WTC11 (cell line): ENCODE data around the gene BCAS1. TPM values are rescaled to one million over a fixed set of nuclear protein-coding genes. Genes with fewer than 3 reads are reported as not detected.

Experiments used
- ATAC-seq: fragments of 200-7000 bp; cut with Tn5 transposase; 2 replicates; pipeline ENCODE4 v1.10.0; 2021; ENCODE audit warnings: mild to moderate bottlenecking, moderate library complexity
- CTCF ChIA-PET: fragments of 300-600 bp; sonication (Branson Sonifier 250); formaldehyde crosslinking; loops from one replicate; lab custom pipeline; 2021; ENCODE audit warnings: antibody characterized with exemption; lab: Charles Lee
- POLR2A ChIA-PET: fragments of 350-600 bp; sonication (Branson Sonifier 250); formaldehyde crosslinking; loops from one replicate; lab custom pipeline; 2021; ENCODE audit warnings: antibody characterized with exemption; lab: Charles Lee
- DNase-seq: peaks from one replicate; pipeline ENCODE4 v3.0.0; 2021; ENCODE audit warnings: low spot score
- H3K27ac Mint-ChIP-seq: 2 replicates; pipeline ENCODE4 v1.8.0; 2021; ENCODE audit warnings: mixed read lengths
- H3K27me3 Mint-ChIP-seq: 2 replicates; pipeline ENCODE4 v1.8.0; 2021; ENCODE audit warnings: low read depth, mild to moderate bottlenecking, moderate library complexity, mixed read lengths
- H3K36me3 Mint-ChIP-seq: 2 replicates; pipeline ENCODE4 v1.8.0; 2021; ENCODE audit warnings: mixed read lengths
- H3K4me1 Mint-ChIP-seq: 2 replicates; pipeline ENCODE4 v1.8.0; 2022; ENCODE audit warnings: mixed read lengths
- H3K4me3 Mint-ChIP-seq: 2 replicates; pipeline ENCODE4 v1.8.0; 2021; ENCODE audit warnings: mild to moderate bottlenecking, moderate library complexity, mixed read lengths
- H3K9me3 Mint-ChIP-seq: 2 replicates; pipeline ENCODE4 v1.8.0; 2021; ENCODE audit warnings: mixed read lengths
- ATF1 ChIP-seq: sonication (generic); formaldehyde crosslinking; IDR thresholded peaks from 2 replicates; pipeline ENCODE4 v1.8.1; 2023; ENCODE audit warnings: mild to moderate bottlenecking, moderate library complexity, missing genetic modification reagents
- ATF3 ChIP-seq: sonication (generic); formaldehyde crosslinking; conservative IDR thresholded peaks from 2 replicates; pipeline ENCODE4 v1.8.1; 2022; ENCODE audit warnings: mild to moderate bottlenecking, missing genetic modification reagents
- CTCF ChIP-seq: fragments of 200-600 bp; IDR thresholded peaks from 2 replicates; pipeline ENCODE4 v1.8.0; 2022; ENCODE audit warnings: antibody characterized with exemption
- FOXK1 ChIP-seq: sonication (generic); formaldehyde crosslinking; IDR thresholded peaks from 2 replicates; pipeline ENCODE4 v1.8.0; 2022; ENCODE audit warnings: mild to moderate bottlenecking, moderate library complexity, missing genetic modification reagents
- FOXP4 ChIP-seq: sonication (generic); formaldehyde crosslinking; IDR thresholded peaks from 2 replicates; pipeline ENCODE4 v1.8.0; 2022; ENCODE audit warnings: mild to moderate bottlenecking, missing genetic modification reagents
- NR1H2 ChIP-seq: sonication (generic); formaldehyde crosslinking; IDR thresholded peaks from 2 replicates; pipeline ENCODE4 v1.9.0; 2021; ENCODE audit warnings: mild to moderate bottlenecking, moderate library complexity, missing genetic modification reagents
- SP1 ChIP-seq: sonication (generic); formaldehyde crosslinking; conservative IDR thresholded peaks from 2 replicates; pipeline ENCODE4 v1.8.1; 2022; ENCODE audit warnings: missing genetic modification reagents
- TP53 ChIP-seq: sonication (generic); formaldehyde crosslinking; IDR thresholded peaks from 2 replicates; pipeline ENCODE4 v1.8.1; 2023; ENCODE audit warnings: mild to moderate bottlenecking, missing genetic modification reagents
- USF1 ChIP-seq: sonication (generic); formaldehyde crosslinking; IDR thresholded peaks from 2 replicates; pipeline ENCODE4 v1.8.0; 2022; ENCODE audit warnings: mild to moderate bottlenecking, missing genetic modification reagents
- ZNF317 ChIP-seq: sonication (generic); formaldehyde crosslinking; IDR thresholded peaks from 2 replicates; pipeline ENCODE4 v1.8.1; 2023; ENCODE audit warnings: low read depth, mild to moderate bottlenecking, moderate library complexity, missing genetic modification reagents, borderline replicate concordance
- ZNF423 ChIP-seq: fragments of 250-450 bp; sonication (Bioruptor Pico); IDR thresholded peaks from 2 replicates; pipeline ENCODE4 v2.1.2; 2022; ENCODE audit warnings: mild to moderate bottlenecking, moderate library complexity
- ZSCAN18 ChIP-seq: fragments of 250-450 bp; sonication (Bioruptor Pico); IDR thresholded peaks from 2 replicates; pipeline ENCODE4 v2.1.2; 2022; ENCODE audit warnings: mild to moderate bottlenecking, moderate library complexity
- total RNA-seq: library from RNA; stranded (reverse); gene quantifications from 3 replicates; pipeline ENCODE4 v1.2.3, GENCODE V29; 2021
- TF ChIP-seq, protein P1 (sequence below): sonication (generic); formaldehyde crosslinking; IDR thresholded peaks from 2 replicates; pipeline ENCODE4 v1.8.1; 2023; ENCODE audit warnings: mild to moderate bottlenecking, missing genetic modification reagents, borderline replicate concordance
- TF ChIP-seq, protein P2 (sequence below): sonication (generic); formaldehyde crosslinking; IDR thresholded peaks from 2 replicates; pipeline ENCODE4 v1.8.0; 2022; ENCODE audit warnings: mild to moderate bottlenecking, missing genetic modification reagents
- TF ChIP-seq, protein P3 (sequence below): sonication (generic); formaldehyde crosslinking; IDR thresholded peaks from 2 replicates; pipeline ENCODE4 v1.8.1; 2022; ENCODE audit warnings: mild to moderate bottlenecking, moderate library complexity, missing genetic modification reagents
- TF ChIP-seq, protein P4 (sequence below): sonication (generic); formaldehyde crosslinking; IDR thresholded peaks from 2 replicates; pipeline ENCODE4 v1.8.1; 2023; ENCODE audit warnings: mild to moderate bottlenecking, missing genetic modification reagents
- TF ChIP-seq, protein P5 (sequence below): sonication (generic); formaldehyde crosslinking; IDR thresholded peaks from 2 replicates; pipeline ENCODE4 v1.8.1; 2022; ENCODE audit warnings: missing genetic modification reagents, borderline replicate concordance
- TF ChIP-seq, protein P6 (sequence below): sonication (generic); formaldehyde crosslinking; IDR thresholded peaks from 2 replicates; pipeline ENCODE4 v1.8.1; 2023; ENCODE audit warnings: mild to moderate bottlenecking, missing genetic modification reagents, moderate library complexity

Gene BCAS1
- total RNA-seq, 1 experiment from 2014 or later, result 0.11 TPM

DNA sequence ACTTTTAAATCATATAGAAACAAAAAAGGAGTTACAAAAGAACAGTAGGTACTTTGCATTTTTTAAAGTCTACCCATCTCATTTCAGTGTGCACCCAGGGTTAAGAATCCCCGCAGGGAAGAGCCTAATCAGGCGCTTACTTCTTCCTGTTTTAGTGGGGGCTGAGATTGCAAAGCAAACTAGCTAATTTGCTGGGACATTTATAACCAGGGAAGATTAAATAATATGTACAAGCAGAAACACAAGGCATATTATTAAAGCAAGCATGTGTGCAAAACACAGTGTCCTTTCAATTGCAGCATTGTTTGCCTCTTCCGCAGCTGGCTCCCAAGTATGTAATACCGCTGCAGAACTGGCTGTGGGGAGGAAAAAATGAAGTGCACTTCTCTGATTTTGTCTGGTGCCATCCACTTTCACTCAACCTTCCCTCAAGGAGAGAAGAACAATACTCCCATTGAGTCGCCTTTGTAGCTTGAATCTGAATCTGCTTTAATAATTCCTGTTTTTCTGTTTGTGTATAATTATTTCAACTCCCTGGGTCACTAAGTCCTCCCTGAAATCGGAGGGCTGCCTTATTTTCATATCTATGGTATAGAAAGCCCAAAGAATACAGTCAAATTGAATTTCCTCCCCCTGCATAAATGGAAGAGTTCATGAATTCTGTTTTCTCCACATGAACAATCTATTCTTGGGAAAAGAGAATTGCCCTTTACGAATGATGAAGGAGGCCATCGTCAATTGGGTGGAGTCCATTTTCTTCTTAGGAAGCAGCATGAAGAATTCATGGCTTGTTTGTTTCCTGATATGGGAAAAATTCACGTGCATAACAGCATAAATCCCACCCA is 23.3 kb upstream of the BCAS1 start (continued):
- TF ChIP-seq SP1 (CRISPR knock-in tag), result no peak
- TF ChIP-seq, protein P1, sequence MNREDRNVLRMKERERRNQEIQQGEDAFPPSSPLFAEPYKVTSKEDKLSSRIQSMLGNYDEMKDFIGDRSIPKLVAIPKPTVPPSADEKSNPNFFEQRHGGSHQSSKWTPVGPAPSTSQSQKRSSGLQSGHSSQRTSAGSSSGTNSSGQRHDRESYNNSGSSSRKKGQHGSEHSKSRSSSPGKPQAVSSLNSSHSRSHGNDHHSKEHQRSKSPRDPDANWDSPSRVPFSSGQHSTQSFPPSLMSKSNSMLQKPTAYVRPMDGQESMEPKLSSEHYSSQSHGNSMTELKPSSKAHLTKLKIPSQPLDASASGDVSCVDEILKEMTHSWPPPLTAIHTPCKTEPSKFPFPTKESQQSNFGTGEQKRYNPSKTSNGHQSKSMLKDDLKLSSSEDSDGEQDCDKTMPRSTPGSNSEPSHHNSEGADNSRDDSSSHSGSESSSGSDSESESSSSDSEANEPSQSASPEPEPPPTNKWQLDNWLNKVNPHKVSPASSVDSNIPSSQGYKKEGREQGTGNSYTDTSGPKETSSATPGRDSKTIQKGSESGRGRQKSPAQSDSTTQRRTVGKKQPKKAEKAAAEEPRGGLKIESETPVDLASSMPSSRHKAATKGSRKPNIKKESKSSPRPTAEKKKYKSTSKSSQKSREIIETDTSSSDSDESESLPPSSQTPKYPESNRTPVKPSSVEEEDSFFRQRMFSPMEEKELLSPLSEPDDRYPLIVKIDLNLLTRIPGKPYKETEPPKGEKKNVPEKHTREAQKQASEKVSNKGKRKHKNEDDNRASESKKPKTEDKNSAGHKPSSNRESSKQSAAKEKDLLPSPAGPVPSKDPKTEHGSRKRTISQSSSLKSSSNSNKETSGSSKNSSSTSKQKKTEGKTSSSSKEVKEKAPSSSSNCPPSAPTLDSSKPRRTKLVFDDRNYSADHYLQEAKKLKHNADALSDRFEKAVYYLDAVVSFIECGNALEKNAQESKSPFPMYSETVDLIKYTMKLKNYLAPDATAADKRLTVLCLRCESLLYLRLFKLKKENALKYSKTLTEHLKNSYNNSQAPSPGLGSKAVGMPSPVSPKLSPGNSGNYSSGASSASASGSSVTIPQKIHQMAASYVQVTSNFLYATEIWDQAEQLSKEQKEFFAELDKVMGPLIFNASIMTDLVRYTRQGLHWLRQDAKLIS (CRISPR knock-in tag), result no peak
- no peak for TF ChIP-seq FOXP4 (CRISPR knock-in tag)
- TF ChIP-seq ATF1, result no peak
- TF ChIP-seq, protein P2, sequence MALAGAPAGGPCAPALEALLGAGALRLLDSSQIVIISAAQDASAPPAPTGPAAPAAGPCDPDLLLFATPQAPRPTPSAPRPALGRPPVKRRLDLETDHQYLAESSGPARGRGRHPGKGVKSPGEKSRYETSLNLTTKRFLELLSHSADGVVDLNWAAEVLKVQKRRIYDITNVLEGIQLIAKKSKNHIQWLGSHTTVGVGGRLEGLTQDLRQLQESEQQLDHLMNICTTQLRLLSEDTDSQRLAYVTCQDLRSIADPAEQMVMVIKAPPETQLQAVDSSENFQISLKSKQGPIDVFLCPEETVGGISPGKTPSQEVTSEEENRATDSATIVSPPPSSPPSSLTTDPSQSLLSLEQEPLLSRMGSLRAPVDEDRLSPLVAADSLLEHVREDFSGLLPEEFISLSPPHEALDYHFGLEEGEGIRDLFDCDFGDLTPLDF (CRISPR knock-in tag), result no peak
- TF ChIP-seq TP53, result no peak
- no peak for TF ChIP-seq USF1 (CRISPR knock-in tag)
- TF ChIP-seq, protein P3, sequence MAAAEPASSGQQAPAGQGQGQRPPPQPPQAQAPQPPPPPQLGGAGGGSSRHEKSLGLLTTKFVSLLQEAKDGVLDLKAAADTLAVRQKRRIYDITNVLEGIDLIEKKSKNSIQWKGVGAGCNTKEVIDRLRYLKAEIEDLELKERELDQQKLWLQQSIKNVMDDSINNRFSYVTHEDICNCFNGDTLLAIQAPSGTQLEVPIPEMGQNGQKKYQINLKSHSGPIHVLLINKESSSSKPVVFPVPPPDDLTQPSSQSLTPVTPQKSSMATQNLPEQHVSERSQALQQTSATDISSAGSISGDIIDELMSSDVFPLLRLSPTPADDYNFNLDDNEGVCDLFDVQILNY (CRISPR knock-in tag), result no peak

DNA sequence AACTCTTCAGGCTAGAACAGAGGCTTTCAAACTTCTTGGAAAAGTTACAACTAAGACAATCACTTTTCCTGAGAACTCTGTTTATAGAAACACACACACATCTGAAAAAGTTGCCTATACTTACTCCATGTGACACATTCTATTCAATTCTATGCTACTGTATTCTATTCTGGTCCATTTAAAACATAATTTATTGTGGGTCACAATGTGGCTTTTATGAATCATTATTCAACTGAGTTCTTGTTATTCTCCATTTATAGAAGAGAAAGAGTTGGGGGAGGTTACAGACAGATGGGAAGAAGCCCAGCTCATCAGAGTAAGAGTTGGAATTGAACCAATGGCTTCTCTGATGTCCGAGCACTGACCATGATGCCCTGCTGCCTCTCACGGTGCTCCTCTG is 21.6 kb upstream of the BCAS1 start:
- Mint-ChIP-seq H3K27me3 (no peaks in the 10 kb centered on the region), H3K27ac (no peak overlapping the region), H3K9me3 (no peaks in the 10 kb centered on the region), H3K4me1 (no peaks in the 10 kb centered on the region), H3K36me3 (no peaks in the 10 kb centered on the region), H3K4me3 (no peak overlapping the region)
- DNase-seq (no peak), ATAC-seq (no peak)
- ChIA-PET POLR2A (no interaction called here), CTCF (no interaction called here)
- no peak for TF ChIP-seq FOXK1
- TF ChIP-seq, protein P4, sequence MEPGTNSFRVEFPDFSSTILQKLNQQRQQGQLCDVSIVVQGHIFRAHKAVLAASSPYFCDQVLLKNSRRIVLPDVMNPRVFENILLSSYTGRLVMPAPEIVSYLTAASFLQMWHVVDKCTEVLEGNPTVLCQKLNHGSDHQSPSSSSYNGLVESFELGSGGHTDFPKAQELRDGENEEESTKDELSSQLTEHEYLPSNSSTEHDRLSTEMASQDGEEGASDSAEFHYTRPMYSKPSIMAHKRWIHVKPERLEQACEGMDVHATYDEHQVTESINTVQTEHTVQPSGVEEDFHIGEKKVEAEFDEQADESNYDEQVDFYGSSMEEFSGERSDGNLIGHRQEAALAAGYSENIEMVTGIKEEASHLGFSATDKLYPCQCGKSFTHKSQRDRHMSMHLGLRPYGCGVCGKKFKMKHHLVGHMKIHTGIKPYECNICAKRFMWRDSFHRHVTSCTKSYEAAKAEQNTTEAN (CRISPR knock-in tag), result no peak
- no peak for TF ChIP-seq NR1H2 (CRISPR knock-in tag)
- TF ChIP-seq ZNF317 (CRISPR knock-in tag), result no peak
- TF ChIP-seq ZNF423 (CRISPR knock-in tag), result no peak
- TF ChIP-seq ZSCAN18, result no peak
- TF ChIP-seq ATF3 (CRISPR knock-in tag), result no peak
- TF ChIP-seq, protein P5, sequence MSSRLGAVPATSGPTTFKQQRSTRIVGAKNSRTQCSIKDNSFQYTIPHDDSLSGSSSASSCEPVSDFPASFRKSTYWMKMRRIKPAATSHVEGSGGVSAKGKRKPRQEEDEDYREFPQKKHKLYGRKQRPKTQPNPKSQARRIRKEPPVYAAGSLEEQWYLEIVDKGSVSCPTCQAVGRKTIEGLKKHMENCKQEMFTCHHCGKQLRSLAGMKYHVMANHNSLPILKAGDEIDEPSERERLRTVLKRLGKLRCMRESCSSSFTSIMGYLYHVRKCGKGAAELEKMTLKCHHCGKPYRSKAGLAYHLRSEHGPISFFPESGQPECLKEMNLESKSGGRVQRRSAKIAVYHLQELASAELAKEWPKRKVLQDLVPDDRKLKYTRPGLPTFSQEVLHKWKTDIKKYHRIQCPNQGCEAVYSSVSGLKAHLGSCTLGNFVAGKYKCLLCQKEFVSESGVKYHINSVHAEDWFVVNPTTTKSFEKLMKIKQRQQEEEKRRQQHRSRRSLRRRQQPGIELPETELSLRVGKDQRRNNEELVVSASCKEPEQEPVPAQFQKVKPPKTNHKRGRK (CRISPR knock-in tag), result no peak
- no peak for TF ChIP-seq CTCF
- TF ChIP-seq, protein P6, sequence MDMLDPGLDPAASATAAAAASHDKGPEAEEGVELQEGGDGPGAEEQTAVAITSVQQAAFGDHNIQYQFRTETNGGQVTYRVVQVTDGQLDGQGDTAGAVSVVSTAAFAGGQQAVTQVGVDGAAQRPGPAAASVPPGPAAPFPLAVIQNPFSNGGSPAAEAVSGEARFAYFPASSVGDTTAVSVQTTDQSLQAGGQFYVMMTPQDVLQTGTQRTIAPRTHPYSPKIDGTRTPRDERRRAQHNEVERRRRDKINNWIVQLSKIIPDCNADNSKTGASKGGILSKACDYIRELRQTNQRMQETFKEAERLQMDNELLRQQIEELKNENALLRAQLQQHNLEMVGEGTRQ (CRISPR knock-in tag), result no peak
